ENCODE results near the gene ARRDC1.
"Not testable (repeated sequence)": the region's sequence is repeated elsewhere in the genome, so short reads cannot be mapped to it uniquely, and the experiment has no call there.

Gene ARRDC1

DNA sequence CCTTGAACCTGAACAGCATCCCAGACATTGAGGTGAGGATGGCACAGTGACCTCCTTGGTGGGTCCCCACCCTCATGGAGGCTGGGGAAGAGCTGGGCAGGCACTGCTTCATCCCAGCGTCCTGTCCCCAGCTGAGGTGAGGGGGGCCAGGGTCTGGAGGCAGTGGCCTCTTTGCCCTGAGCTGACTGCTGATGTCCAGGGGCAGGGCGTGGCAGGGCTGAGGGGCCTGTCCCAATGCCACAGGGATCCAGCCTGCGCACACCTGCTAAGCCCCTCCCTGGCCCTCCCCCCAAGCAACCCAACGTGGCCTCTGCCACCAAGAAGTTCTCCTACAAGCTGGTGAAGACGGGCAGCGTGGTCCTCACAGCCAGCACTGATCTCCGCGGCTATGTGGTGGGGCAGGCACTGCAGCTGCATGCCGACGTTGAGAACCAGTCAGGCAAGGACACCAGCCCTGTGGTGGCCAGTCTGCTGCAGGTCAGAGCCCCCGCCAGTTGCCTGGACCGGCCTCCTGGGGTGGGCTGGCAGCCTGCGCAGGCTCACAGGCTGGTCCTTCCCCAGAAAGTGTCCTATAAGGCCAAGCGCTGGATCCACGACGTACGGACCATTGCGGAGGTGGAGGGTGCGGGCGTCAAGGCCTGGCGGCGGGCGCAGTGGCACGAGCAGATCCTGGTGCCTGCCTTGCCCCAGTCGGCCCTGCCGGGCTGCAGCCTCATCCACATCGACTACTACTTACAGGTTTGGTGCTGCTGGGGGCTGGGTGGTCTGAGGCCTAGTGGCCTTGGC, 8.4 kb downstream of the ARRDC1 start:
- DNase-seq, result no peak

GRCh38 chr9:137614631-137615386, 9.3 kb downstream of the ARRDC1 start:
- no peak for DNase-seq

GRCh38 chr9:137615387-137615871, 9.9 kb downstream of the ARRDC1 start:
- no peak for DNase-seq

- peak; percentile 37 for DNase-seq
Measured at GRCh38 chr9:137618105-137619067, 12.9 kb downstream of the ARRDC1 start, which contains the start of gene EHMT1. Gene EHMT1 (plus strand): TSS chr9:137619005. CDS start chr9:137619029, 24 bp downstream.

DNA sequence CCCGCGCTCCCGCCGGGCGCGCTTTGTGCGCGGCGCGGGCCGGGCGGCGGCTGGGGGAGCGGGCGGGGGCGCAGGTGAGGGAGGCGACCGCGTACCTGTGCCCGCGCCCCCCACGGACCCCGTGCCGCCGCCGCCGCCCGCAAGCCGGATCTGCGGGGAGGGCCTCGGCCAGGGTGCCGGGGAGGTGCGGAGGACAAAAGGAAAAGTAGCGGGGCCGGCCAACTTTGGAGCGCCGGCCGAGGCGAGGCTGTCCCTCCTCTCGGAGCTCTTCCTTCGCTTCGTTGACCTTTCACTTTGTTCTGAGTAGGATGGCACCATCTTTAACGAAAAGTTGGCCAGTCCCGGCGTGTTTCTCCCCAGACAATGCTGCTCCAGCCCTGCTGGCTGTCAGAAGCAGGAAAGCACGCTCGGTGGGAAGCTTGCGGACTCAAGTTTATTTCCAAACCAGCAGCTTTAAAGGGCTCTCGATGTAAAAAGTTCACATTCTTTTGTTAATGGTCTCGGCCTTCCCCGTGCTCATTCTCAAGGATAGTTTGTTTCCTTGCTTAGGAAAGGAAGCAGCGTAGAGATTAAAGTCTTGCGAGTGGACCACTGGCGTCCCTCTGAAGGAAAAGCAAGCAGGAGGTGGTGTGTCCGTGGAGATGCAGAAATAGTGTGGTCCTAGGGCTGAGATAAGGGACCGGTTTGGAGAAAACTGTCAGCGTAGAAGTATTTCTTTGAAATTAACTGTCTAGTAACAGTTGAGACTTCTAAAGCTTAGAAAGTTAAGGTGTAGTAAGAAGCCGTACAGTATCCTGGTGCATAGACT, 14.0 kb downstream of the ARRDC1 start:
- no peak for DNase-seq

GRCh38 chr9:137620048-137620405, 14.5 kb downstream of the ARRDC1 start:
- no peak for DNase-seq

- DNase-seq, result no peak
Measured at GRCh38 chr9:137620581-137620980, 15.1 kb downstream of the ARRDC1 start.

- DNase-seq, result no peak
Measured at GRCh38 chr9:137621131-137621757, 15.8 kb downstream of the ARRDC1 start.

GRCh38 chr9:137622211-137622610, 16.7 kb downstream of the ARRDC1 start:
- DNase-seq, result not testable (repeated sequence)

DNA sequence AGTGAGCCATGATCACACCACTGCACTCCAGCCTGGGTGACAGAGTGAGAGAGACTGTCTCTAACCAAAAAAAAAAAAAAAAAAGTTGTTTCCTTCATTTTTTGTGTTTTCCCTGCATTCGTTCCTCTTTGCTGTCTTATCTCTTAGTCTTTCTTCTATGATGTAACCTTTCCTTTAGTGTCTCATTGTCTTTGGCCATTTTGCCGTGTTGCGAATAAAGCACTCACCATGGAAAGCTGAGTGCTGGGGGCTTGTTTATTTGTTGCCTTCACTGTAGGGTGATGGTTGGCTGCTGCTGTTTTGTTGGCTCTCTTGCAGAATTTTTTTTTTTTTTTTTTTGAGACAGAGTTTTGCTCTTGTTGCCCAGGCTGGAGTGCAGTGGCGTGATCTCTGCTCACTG, 21.0 kb downstream of the ARRDC1 start:
- DNase-seq, result no peak

DNA sequence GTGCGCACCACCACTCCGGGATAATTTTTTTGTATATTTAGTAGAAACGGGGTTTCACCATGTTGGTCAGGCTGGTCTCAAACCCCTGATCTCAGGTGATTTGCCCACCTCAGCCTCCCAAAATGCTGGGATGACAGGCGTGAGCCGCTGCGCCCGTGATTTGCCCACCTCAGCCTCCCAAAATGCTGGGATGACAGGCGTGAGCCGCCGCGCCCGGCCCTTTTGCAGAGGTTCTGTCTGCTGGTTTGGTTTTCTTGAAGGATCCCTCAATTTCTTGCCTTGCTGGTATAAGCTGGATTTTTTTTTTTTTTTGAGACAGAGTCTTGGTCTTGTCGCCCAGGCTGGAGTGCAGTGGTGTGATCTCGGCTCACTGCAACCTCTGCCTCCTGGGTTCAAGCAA, 21.9 kb downstream of the ARRDC1 start:
- DNase-seq, result not testable (repeated sequence)

DNA sequence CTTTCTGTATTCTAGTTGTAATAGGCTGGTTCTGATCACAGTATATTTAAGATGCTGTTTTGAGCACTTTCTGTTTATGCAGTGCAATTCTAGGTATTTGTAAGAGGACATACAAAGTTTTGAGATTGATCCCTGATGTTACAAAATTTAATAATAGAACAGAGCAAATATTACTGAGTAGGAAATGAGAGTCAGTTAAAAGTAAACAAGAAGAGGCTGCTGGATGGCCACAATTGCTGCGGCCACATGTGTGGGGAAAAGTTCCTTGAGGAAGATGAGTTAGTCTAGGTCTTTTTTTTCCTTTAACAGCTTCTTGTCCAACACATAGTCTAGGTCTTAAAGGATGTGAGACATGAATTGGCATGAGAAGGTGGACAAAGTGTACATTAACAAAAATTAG, 24.6 kb downstream of the ARRDC1 start:
- DNase-seq, result no peak

- no peak for DNase-seq
Measured at GRCh38 chr9:137630679-137631078, 25.2 kb downstream of the ARRDC1 start.

DNA sequence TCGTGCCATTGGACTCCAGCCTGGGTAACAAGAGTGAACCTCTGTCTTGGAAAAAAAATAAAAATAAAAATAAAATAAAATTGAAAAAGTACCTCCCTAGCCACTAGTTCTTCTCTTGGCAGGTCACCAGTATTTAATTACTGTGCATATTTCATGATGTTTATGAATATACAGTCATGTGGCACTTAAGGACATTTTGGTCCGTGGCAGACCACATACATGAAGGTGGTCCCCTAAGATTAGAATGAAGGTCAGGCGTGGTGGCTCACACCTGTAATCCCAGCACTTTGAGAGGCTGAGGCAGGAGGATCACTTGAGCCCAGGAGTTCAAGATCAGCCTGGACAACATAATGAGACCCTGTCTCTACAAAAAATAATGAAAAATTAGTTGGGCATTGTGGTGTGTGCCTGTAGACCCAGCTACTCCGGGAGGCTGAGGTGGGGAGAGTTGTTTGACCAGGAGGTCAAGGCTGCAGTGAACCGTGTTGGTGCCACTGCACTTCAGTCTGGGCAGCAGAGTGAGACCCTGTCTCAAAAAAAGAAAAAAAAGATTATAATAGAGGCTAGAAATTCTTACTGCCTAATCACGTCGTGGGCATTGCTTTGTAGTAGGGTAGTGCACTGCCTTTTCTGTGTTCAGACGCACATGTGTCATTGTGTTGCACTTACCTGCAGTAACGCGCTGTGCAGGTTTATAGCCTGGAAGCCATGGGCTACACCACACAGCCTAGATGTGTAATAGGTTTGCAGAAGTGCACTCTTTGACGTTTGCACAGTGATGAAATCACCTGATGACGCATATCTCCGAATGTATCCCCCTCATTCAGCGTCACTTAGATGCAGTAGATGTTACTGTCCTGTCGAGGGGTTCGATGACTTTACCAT, 26.1 kb downstream of the ARRDC1 start:
- no peak for DNase-seq

DNA sequence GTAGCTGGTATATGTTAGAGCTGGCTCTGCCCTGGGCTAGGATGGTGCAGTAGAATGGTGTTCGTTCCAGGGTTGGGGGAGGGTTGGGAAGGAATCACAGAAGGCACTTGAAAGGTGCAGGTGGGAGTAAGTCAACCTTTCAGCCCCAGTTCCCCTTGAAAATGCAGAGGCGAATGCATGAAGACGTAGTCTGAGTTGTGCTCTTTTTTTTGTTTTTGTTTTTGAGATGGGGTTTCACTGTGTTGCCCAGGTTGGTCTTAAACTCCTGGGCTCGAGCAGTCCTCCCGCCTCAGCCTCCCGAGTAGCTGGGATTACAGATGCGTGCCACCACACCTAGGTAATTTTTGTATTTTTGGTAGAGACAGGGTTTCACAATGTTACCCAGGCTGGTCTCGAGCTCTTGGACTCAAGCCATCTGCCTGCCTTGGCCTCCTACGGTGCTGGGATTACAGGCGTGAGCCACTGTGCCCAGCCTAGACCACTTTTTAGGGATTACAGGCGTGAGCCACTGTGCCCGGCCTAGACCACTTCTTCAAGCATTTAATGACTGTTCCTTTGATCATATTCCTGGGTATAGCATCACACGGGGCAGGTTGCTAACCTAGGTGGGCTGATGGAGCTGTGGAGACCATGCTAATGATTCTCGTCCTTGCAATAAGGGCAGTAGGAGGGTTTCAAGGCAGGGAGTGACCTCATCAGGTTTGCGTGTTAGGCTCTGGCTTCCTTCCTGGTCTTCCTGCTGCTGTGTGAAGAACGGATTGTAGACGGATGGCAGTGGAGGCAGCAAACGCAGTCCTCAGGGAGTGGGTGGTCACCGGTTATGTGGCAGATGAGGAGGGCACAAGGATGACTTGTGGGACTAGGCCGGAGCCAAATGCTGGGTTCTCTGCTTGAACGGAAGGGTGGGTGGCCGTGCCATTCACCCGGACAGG, 27.0 kb downstream of the ARRDC1 start:
- no peak for DNase-seq

GRCh38 chr9:137634016-137634415, 28.5 kb downstream of the ARRDC1 start:
- DNase-seq, result no peak

- DNase-seq, result no peak
Measured at GRCh38 chr9:137638680-137639079, 33.2 kb downstream of the ARRDC1 start.

DNA sequence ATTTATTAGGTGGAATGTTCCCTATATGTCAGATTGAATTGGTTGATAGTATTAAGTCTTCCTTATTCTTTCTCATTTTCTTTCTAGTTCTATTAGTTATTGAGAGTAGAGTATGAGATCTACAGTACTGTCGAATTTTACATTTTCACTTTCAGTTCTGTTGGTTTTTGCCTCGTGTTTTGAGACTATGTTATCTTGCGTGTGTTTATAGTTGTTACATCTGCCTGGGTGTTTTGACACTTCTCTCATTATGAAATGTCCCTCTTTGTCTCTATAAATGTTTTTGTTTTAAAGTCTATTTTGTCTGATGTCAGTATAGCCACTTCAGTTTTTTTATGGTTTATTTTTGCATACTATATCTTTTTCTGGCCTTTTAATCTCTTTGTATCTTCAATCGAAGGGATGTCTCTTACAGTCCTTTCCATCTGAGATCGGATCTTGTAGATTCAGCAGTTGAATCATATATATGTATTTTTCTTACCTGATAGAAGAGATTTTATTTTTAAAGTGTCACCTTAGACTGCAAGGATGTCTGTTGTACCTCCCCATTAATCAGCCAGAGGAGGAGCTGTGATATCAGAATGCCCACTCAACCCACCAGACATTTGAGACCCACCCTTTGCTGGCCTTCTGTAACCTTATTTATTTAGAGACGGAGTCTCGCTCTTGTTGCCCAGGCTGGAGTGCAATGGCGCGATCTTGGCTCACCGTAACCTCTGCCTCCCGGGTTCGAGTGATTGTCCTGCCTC, 34.0 kb downstream of the ARRDC1 start:
- no peak for DNase-seq

DNA sequence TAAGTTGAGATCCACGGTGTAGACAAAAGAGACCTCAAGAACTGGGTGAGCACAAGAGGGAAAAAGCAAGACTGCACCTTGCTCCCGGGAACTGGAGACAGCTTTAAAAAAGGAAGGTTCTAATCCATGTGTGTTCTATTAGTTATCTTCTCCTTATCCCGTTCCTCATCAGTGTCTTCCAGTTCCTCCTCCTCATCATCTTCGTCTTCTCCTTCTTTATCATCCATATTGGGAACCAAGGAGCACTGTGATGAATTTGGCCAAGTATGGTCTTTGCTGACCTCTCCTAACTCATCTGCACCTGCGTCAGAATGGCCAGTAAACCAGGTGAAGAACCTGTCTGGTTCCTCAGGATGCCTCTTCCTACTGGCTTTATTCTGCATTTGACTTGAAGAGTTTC, 35.4 kb downstream of the ARRDC1 start:
- DNase-seq, result no peak

Data from NCI-H2227 treated with DMSO at 0.1 percent for 48 hours (cell line).